GM18519 (cell line): Measurements from ENCODE around the gene ZNF346.
A peak's percentile ranks its signal among the peaks of the same experiment; 100 is the strongest.
"Not testable (repeated sequence)": the region's sequence is repeated elsewhere in the genome, so short reads cannot be mapped to it uniquely, and the experiment has no call there.

ENCODE experiments used
- ATAC-seq: cut with Tn5 transposase; IDR thresholded peaks from one replicate; pipeline ENCODE4 v1.9.1; 2021; ENCODE audit warnings: mild to moderate bottlenecking, moderate library complexity; ENCODE audit not compliant: unreplicated experiment, low FRiP score

The ZNF346 gene

GRCh38 chr5:177006265-177006972, 16.1 kb upstream of the ZNF346 start, which contains the start of gene UIMC1:
Gene UIMC1 (minus strand): TSS chr5:177006779. CDS start chr5:176982615, 24,164 bp downstream.
- peak; percentile 71 for ATAC-seq

GRCh38 chr5:177008716-177009115, 13.8 kb upstream of the ZNF346 start:
- no peak for ATAC-seq

GRCh38 chr5:177010153-177010552, 12.3 kb upstream of the ZNF346 start:
- no peak for ATAC-seq

DNA sequence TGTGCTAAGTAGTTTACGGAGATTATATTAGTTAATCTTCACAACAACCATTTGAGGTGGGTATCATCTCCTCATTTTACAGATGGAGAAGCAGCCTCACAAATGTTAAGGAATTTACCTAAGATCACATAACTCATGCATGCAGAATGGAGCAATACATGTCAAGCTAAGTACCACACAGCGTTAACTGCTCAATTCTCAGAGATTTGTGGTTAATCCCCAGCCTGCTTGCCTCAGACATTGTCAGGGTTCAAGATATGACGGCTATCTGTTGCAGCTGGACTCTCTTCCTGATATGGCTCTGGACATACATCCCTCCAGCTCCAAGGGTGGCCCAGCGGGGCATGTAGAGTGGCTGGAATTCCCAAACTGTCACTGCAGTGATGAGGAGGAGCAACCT, 7.3 kb upstream of the ZNF346 start:
- ATAC-seq: no peak

- ATAC-seq: no peak
Measured at GRCh38 chr5:177018341-177018740, 4.2 kb upstream of the ZNF346 start.

GRCh38 chr5:177020033-177020432, 2.5 kb upstream of the ZNF346 start:
- no peak for ATAC-seq

DNA sequence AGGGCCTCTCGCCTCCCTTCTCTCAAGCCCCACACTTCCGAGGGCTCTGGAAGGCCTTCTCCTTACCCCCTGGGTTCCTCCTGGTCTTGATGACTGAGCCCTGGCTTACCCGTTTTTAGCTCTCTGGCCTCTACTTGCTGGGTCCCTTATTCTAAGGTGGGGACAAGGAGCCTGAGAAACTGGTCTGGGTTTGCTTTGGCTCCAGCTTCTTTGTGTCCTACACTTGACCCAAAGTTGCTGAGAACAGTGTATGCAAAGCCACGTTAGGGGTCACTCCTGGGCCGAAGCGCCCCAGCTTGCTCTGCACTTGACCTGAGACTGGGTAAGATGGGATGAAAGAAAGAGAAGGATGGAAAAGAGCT, 788 bp downstream of the ZNF346 start:
- no peak for ATAC-seq

DNA sequence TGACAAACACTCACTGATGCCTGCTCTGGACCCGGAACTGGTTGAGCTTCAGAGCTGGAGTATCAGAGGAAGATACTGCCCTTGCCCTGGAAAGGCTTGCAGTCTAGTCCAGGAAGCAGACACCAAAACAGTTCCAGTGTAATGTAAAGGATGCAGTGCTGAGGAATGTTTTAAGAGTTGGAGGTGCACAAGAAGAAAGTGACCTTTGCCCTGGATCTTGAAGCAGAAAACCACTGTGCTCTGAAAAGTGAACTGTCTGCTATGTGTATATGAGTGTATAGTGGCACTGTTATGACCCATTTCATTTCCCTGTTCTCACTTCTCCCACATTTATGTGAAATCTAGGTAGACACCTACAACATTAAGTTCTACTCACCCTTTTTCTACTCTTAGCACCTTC, 2.1 kb downstream of the ZNF346 start:
- ATAC-seq: no peak

- no peak for ATAC-seq
Measured at GRCh38 chr5:177025101-177025601, 2.7 kb downstream of the ZNF346 start.

- ATAC-seq: no peak
Measured at GRCh38 chr5:177027665-177028064, 5.2 kb downstream of the ZNF346 start.

GRCh38 chr5:177029498-177029897, 7.0 kb downstream of the ZNF346 start:
- ATAC-seq: no peak

DNA sequence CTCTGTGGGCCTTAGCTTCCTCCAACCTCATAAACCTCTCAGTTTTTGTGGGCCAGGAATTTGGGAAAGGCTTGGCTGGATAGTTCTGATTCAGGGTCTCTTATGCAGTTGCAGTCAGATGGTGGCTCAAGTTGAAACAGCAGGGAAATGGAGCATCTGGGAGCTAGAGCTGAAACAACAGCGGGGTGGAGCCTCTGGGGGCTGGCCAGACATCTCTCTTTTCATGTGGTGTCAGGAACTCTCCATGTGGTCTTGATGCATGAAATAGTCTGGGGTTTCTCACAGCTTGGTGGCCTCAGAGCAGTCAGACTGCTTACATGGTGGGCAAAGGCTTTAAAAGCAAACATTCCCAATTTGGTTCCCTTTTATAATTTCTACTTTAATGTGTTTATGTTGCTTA, 13.5 kb downstream of the ZNF346 start:
- no peak for ATAC-seq

GRCh38 chr5:177036443-177036842, 13.9 kb downstream of the ZNF346 start:
- ATAC-seq: no peak

- ATAC-seq: no peak
Measured at GRCh38 chr5:177036921-177037320, 14.4 kb downstream of the ZNF346 start.

- no peak for ATAC-seq
Measured at GRCh38 chr5:177040814-177041420, 18.4 kb downstream of the ZNF346 start.

GRCh38 chr5:177041936-177042335, 19.4 kb downstream of the ZNF346 start:
- no peak for ATAC-seq

DNA sequence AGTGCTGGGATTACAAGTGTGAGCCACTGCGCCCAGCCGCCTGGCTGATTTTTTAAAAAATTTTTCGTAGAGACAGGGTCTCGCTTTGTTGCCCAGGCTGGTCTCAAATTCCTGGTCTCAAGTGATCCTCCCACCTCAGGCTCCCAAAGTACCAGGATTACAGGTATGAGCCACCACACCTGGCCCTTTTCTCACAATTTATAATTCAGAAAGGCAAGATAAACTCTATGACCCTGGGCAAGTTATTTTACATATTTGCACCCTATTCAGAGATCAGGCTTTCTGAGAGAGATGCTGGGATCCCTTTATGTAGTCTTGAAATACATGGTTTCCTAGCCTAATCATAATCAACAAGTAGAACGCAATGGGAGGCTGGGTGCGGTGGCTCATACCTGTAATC, 20.6 kb downstream of the ZNF346 start:
- no peak for ATAC-seq

DNA sequence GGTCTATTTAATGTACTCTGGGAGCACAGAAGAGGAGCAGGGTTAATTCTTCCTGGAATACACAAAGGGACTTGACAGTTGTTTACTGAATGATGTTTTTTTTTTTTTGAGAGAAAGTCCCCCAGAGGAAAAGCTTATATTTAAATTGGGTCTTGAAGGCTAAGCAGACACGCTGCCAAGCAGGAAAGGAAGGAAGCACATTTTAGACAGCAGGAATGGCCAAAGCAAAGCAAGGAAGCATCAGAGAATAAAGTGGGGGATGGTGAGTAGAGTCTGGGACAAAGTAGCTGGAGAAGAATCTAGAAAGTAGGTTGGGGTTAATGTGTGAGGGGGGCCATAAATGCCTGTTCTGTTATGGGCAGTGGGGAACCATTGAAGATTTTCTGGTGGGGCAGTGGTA, 21.5 kb downstream of the ZNF346 start:
- no peak for ATAC-seq

DNA sequence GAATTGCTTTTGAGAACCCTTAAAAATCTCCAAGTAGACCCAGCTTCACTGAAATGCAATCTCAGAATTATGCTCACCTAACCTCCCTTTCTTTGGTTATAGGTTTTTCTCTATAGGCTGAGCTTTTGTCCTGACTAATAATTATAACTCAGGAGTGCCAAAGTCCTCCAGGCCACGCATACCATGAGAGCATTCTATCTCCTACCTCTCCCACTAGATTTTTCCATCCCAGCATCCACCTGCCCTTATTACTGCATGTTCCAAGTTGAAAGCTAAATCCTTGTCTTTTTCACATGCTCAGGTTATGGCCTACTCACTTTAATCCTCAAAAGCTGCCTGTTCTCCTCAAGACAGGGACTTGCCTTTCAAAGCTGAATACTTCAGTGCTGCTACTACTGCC, 22.1 kb downstream of the ZNF346 start:
- no peak for ATAC-seq

GRCh38 chr5:177045631-177046030, 23.1 kb downstream of the ZNF346 start:
- no peak for ATAC-seq

- ATAC-seq: not testable (repeated sequence)
Measured at GRCh38 chr5:177048531-177048930, 26.0 kb downstream of the ZNF346 start.

- ATAC-seq: no peak
Measured at GRCh38 chr5:177049285-177049684, 26.8 kb downstream of the ZNF346 start.
